ENCODE measurements around the gene GRIK4.

Gene GRIK4

GRCh38 chr11:120966840-120967239, 455.3 kb downstream of the GRIK4 start:
- TF ChIP-seq, protein P1, sequence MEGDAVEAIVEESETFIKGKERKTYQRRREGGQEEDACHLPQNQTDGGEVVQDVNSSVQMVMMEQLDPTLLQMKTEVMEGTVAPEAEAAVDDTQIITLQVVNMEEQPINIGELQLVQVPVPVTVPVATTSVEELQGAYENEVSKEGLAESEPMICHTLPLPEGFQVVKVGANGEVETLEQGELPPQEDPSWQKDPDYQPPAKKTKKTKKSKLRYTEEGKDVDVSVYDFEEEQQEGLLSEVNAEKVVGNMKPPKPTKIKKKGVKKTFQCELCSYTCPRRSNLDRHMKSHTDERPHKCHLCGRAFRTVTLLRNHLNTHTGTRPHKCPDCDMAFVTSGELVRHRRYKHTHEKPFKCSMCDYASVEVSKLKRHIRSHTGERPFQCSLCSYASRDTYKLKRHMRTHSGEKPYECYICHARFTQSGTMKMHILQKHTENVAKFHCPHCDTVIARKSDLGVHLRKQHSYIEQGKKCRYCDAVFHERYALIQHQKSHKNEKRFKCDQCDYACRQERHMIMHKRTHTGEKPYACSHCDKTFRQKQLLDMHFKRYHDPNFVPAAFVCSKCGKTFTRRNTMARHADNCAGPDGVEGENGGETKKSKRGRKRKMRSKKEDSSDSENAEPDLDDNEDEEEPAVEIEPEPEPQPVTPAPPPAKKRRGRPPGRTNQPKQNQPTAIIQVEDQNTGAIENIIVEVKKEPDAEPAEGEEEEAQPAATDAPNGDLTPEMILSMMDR (IDR thresholded peaks at IDR 0.05; ENCODE audit: insufficient read depth, low read depth, low read length, missing control alignments) = no peak
- DNase-seq (ENCODE audit: low read depth) = no peak
- no peak overlapping the region for H3K4me3 ChIP-seq (ENCODE audit: low read depth, low read length)

- TF ChIP-seq, protein P1 (IDR thresholded peaks at IDR 0.05; ENCODE audit: insufficient read depth, low read depth, low read length, missing control alignments) = no peak
- DNase-seq (ENCODE audit: low read depth) = no peak
- H3K4me3 ChIP-seq (ENCODE audit: low read depth, low read length) = no peak overlapping the region
These were observed 458.4 kb downstream of the GRIK4 start for GRCh38 chr11:120969993-120970392.

GRCh38 chr11:120971825-120972224, 460.3 kb downstream of the GRIK4 start:
- no peak overlapping the region for H3K4me3 ChIP-seq (ENCODE audit: low read depth, low read length)
- TF ChIP-seq, protein P1 (IDR thresholded peaks at IDR 0.05; ENCODE audit: insufficient read depth, low read depth, low read length, missing control alignments) = no peak
- no peak for DNase-seq (ENCODE audit: low read depth)

- DNase-seq (ENCODE audit: low read depth) = no peak
- no peak overlapping the region for H3K4me3 ChIP-seq (ENCODE audit: low read depth, low read length)
- TF ChIP-seq, protein P1 (IDR thresholded peaks at IDR 0.05; ENCODE audit: insufficient read depth, low read depth, low read length, missing control alignments) = no peak
These were observed 461.1 kb downstream of the GRIK4 start for GRCh38 chr11:120972621-120973020.

- TF ChIP-seq, protein P1 (IDR thresholded peaks at IDR 0.05; ENCODE audit: insufficient read depth, low read depth, low read length, missing control alignments) = no peak
- DNase-seq (ENCODE audit: low read depth) = no peak
- no peak overlapping the region for H3K4me3 ChIP-seq (ENCODE audit: low read depth, low read length)
These were observed 462.0 kb downstream of the GRIK4 start for GRCh38 chr11:120973501-120973900.

DNA sequence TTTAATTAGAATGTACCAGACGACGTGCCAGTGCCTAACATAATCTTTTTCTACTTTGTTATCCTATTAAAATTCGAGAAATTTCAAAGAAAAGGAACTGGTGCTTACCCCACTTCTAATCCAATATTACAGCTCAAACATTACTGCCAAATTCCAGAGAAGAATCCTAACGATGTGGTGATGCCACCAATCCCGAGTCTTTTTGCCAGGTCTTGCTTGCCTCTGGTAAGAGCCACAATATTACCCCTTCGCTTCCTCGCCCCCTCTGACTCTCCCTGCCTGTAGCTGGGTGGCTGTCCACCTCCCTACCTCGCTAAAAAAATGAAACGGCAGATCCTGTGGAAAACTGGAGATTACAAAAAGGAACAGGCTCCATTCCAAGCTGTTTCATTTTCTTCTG, 462.9 kb downstream of the GRIK4 start:
- no peak for DNase-seq (ENCODE audit: low read depth)

DNA sequence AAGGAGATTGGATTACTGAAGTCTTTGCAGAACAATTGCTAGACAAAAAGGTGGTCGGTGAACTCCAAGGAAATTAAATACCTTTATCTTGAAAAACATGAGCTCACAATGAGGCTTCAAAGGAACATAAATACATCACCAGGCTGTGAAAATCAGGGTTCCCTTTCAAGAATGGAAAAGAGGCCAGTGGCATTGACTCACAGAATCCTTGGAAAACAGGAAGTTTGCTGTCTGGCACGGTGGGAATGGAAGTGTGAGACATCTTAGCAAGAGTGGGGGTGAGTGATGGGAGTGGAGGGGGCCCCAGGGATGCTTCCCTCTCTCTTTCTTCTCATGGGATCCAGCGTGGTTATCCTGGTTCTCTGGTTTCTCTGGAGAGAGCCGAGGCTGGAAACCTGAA, 463.4 kb downstream of the GRIK4 start:
- no peak overlapping the region for H3K4me3 ChIP-seq (ENCODE audit: low read depth, low read length)
- TF ChIP-seq, protein P1 (IDR thresholded peaks at IDR 0.05; ENCODE audit: insufficient read depth, low read depth, low read length, missing control alignments) = no peak
- DNase-seq (ENCODE audit: low read depth) = no peak

More for the DNA sequence above, 462.9 kb downstream of the GRIK4 start:
- no peak overlapping the region for H3K4me3 ChIP-seq (ENCODE audit: low read depth, low read length)
- TF ChIP-seq, protein P1 (IDR thresholded peaks at IDR 0.05; ENCODE audit: insufficient read depth, low read depth, low read length, missing control alignments) = no peak

Data from GM12865 (cell line).